CD1c-positive myeloid dendritic cell (primary cell): ENCODE data around the gene HMGCLL1.

Source experiments
- DNase-seq: peaks from one replicate; pipeline ENCODE4 v3.0.0-alpha.2; 2016; ENCODE audit errors: extremely low spot score

The HMGCLL1 gene

GRCh38 chr6:55531496-55531895, 47.5 kb downstream of the HMGCLL1 start:
- no peak for DNase-seq

GRCh38 chr6:55530931-55531330, 48.1 kb downstream of the HMGCLL1 start:
- DNase-seq: no peak

- DNase-seq: peak; percentile 3
These were observed 50.4 kb downstream of the HMGCLL1 start for GRCh38 chr6:55528624-55529023.

- DNase-seq: no peak
These were observed 54.6 kb downstream of the HMGCLL1 start for GRCh38 chr6:55524441-55524840.

- DNase-seq: no peak
These were observed 60.4 kb downstream of the HMGCLL1 start for GRCh38 chr6:55518529-55519060.

- DNase-seq: no peak
These were observed 62.3 kb downstream of the HMGCLL1 start for GRCh38 chr6:55516736-55517135.

- no peak for DNase-seq
These were observed 66.1 kb downstream of the HMGCLL1 start for GRCh38 chr6:55512904-55513303.

GRCh38 chr6:55511122-55511800, 67.7 kb downstream of the HMGCLL1 start:
- no peak for DNase-seq

- no peak for DNase-seq
These were observed 79.4 kb downstream of the HMGCLL1 start for GRCh38 chr6:55499591-55499990.

- no peak for DNase-seq
These were observed 81.3 kb downstream of the HMGCLL1 start for GRCh38 chr6:55497694-55498093.

GRCh38 chr6:55496201-55496600, 82.8 kb downstream of the HMGCLL1 start:
- DNase-seq: no peak

- no peak for DNase-seq
These were observed 83.7 kb downstream of the HMGCLL1 start for GRCh38 chr6:55495277-55495676.

- DNase-seq: no peak
These were observed 84.6 kb downstream of the HMGCLL1 start for GRCh38 chr6:55494411-55494810.

GRCh38 chr6:55492259-55492658, 86.7 kb downstream of the HMGCLL1 start:
- DNase-seq: no peak

GRCh38 chr6:55490871-55491270, 88.1 kb downstream of the HMGCLL1 start:
- no peak for DNase-seq

GRCh38 chr6:55474382-55474781, 104.6 kb downstream of the HMGCLL1 start:
- DNase-seq: no peak

- no peak for DNase-seq
These were observed 105.3 kb downstream of the HMGCLL1 start for GRCh38 chr6:55473722-55474121.

GRCh38 chr6:55469951-55470366, 109.0 kb downstream of the HMGCLL1 start:
- no peak for DNase-seq

GRCh38 chr6:55456016-55456415, 123.0 kb downstream of the HMGCLL1 start:
- DNase-seq: no peak

- no peak for DNase-seq
These were observed 129.0 kb downstream of the HMGCLL1 start for GRCh38 chr6:55450005-55450404.

GRCh38 chr6:55449225-55449624, 129.8 kb downstream of the HMGCLL1 start:
- DNase-seq: no peak

- DNase-seq: no peak
These were observed 130.5 kb downstream of the HMGCLL1 start for GRCh38 chr6:55448451-55448850.

- no peak for DNase-seq
These were observed 131.1 kb downstream of the HMGCLL1 start for GRCh38 chr6:55447891-55448290.

- no peak for DNase-seq
These were observed 133.3 kb downstream of the HMGCLL1 start for GRCh38 chr6:55445648-55446204.
